H1 (cell line): Measurements from ENCODE around the gene TMA7. TPM values are rescaled to one million over a fixed set of nuclear protein-coding genes. Genes with fewer than 3 reads are reported as not detected.

Source experiments
- ATF2 ChIP-seq: IDR thresholded peaks from 2 replicates; pipeline ENCODE4 v1.6.1; 2012; ENCODE audit warnings: low read length, inconsistent platforms
- CBX5 ChIP-seq: fragments of 300-800, 300-1000 bp; sonication (generic); IDR thresholded peaks from 2 replicates; pipeline ENCODE4 v1.7.1; 2016; ENCODE audit warnings: antibody characterized with exemption, low read length, low read depth
- JUN ChIP-seq: IDR thresholded peaks from 2 replicates; pipeline ENCODE4 v1.6.1; 2011; ENCODE audit warnings: low read depth, mild to moderate bottlenecking, improper control_type of control experiment, low read length
- KDM4A ChIP-seq: IDR thresholded peaks from one replicate; pipeline ENCODE4 v1.7.1; 2012; ENCODE audit warnings: low read depth, mild to moderate bottlenecking, moderate library complexity, low read length, inconsistent platforms; ENCODE audit not compliant: severe bottlenecking
- SP4 ChIP-seq: IDR thresholded peaks from 2 replicates; pipeline ENCODE4 v1.6.1; 2012; ENCODE audit warnings: low read length, inconsistent platforms
- polyA plus RNA-seq, 7 experiments: library from polyadenylated mRNA; depleted of rRNA in 3 of 7; stranded (reverse) in 5 of 7; unstranded in 2 of 7; fragments of >200 nt in 5 of 7; fragments of 200-250 nt in 2 of 7; gene quantifications; 1 replicate in 5 of 7; 2 replicates in 1 of 7; 4 replicates in 1 of 7; pipeline versions ENCODE4 v1.2.1 to v1.2.3, GENCODE V29; 2011 to 2013; ENCODE audit warnings: missing spikeins in 2 of 7, mixed read lengths in 2 of 7
- total RNA-seq: library from RNA; stranded (reverse); fragmentation: NEBNext Ultra II Directional; extraction: Animal tissue kit (Norgen Biotek cat#: 25700); gene quantifications from 2 replicates; pipeline ENCODE4 v1.2.1, GENCODE V29; 2021

The TMA7 gene
- total and polyA plus RNA-seq, 2 of the 8 experiments (the other 6 are each of a cell fraction or from before 2014, with no cell fraction given): 138 to 305 TPM

GRCh38 chr3:48413611-48414010 is 26.4 kb upstream of the TMA7 start (continued):
- TF ChIP-seq SP4 (no peak), JUN (no peak), CBX5 (no peak), ATF2 (no peak), KDM4A (no peak)
